Neural cell (in vitro differentiated cells): ENCODE results near the gene CNTN4. TPM values are rescaled to one million over a fixed set of nuclear protein-coding genes. Genes with fewer than 3 reads are reported as not detected.

ENCODE experiments used
- H2AFZ ChIP-seq: fragments of 200-600, 300-800 bp; sonication (generic), shearing (Covaris generic); 2 replicates; pipeline ENCODE4 v1.6.0; 2014; ENCODE audit warnings: low read depth, mild to moderate bottlenecking, antibody characterized with exemption, low read length, moderate library complexity
- H3F3A ChIP-seq: fragments of 200-600 bp; shearing (Covaris generic); 2 replicates; pipeline ENCODE4 v1.6.1; 2016; ENCODE audit warnings: mild to moderate bottlenecking, moderate library complexity, mixed read lengths, antibody characterized with exemption, low read length; ENCODE audit not compliant: insufficient read depth, poor library complexity, severe bottlenecking
- H3K27ac ChIP-seq: fragments of 200-600, 300-800 bp; sonication (generic), shearing (Covaris generic); 2 replicates; pipeline ENCODE4 v1.5.1; 2014; ENCODE audit warnings: mild to moderate bottlenecking, low read length, moderate library complexity
- H3K27me3 ChIP-seq: fragments of 300-800, 200-600 bp; sonication (generic), shearing (Covaris generic); 2 replicates; pipeline ENCODE4 v1.6.0; 2014; ENCODE audit warnings: mild to moderate bottlenecking, low read depth, low read length, moderate library complexity; ENCODE audit not compliant: insufficient read depth
- H3K36me3 ChIP-seq: fragments of 300-800, 200-600 bp; sonication (generic), shearing (Covaris generic); 2 replicates; pipeline ENCODE4 v1.5.1; 2014; ENCODE audit warnings: mild to moderate bottlenecking, antibody characterized with exemption, low read length, moderate library complexity; ENCODE audit not compliant: insufficient read depth
- H3K4me2 ChIP-seq: fragments of 300-800, 200-600 bp; sonication (generic), shearing (Covaris generic); 2 replicates; pipeline ENCODE4 v1.6.0; 2014; ENCODE audit warnings: mild to moderate bottlenecking, low read length
- H3K4me3 ChIP-seq: fragments of 300-800, 200-600 bp; sonication (generic), shearing (Covaris generic); 2 replicates; pipeline ENCODE4 v1.5.1; 2014; ENCODE audit warnings: mild to moderate bottlenecking, low read length, moderate library complexity
- H3K79me2 ChIP-seq: fragments of 200-600 bp; shearing (Covaris generic); replicated peaks from 2 replicates; pipeline ENCODE4 v1.6.0; 2014; ENCODE audit warnings: mild to moderate bottlenecking, low read length, moderate library complexity; ENCODE audit not compliant: insufficient read depth
- H3K9ac ChIP-seq: fragments of 300-800, 200-600 bp; sonication (generic), shearing (Covaris generic); 2 replicates; pipeline ENCODE4 v1.6.1; 2016; ENCODE audit warnings: mild to moderate bottlenecking, low read length, mixed read lengths
- H3K9me2 ChIP-seq: fragments of 200-600 bp; shearing (Covaris generic); 2 replicates; pipeline ENCODE4 v1.6.1; 2016; ENCODE audit warnings: mild to moderate bottlenecking, low read length, mixed read lengths; ENCODE audit not compliant: insufficient read depth
- H3K9me3 ChIP-seq: fragments of 200-600, 300-800 bp; sonication (generic), shearing (Covaris generic); 2 replicates; pipeline ENCODE4 v1.6.1; 2016; ENCODE audit warnings: mild to moderate bottlenecking, mixed run types, low read length, moderate library complexity, mixed read lengths
- H4K20me1 ChIP-seq: fragments of 200-600 bp; shearing (Covaris generic); 2 replicates; pipeline ENCODE4 v1.6.1; 2016; ENCODE audit warnings: mild to moderate bottlenecking, mixed run types; ENCODE audit not compliant: insufficient read depth
- CTCF ChIP-seq: fragments of 450-650 bp; IDR thresholded peaks from 2 replicates; pipeline ENCODE4 v1.5.1; 2014; ENCODE audit warnings: antibody characterized with exemption, mild to moderate bottlenecking, moderate library complexity; ENCODE audit not compliant: poor library complexity, severe bottlenecking
- EP300 ChIP-seq: fragments of 450-650 bp; conservative IDR thresholded peaks from 2 replicates; pipeline ENCODE4 v1.6.1; 2014; ENCODE audit warnings: antibody characterized with exemption, mild to moderate bottlenecking, moderate library complexity; ENCODE audit not compliant: poor library complexity, severe bottlenecking
- EZH2 ChIP-seq: fragments of 200-600, 300-800 bp; shearing (Covaris generic), sonication (generic); IDR thresholded peaks from 2 replicates; pipeline ENCODE4 v1.6.1; 2014; ENCODE audit warnings: antibody characterized with exemption, low read length, borderline replicate concordance, mild to moderate bottlenecking; ENCODE audit not compliant: insufficient read depth, poor library complexity, severe bottlenecking
- MXI1 ChIP-seq: fragments of 450-650 bp; conservative IDR thresholded peaks from 2 replicates; pipeline ENCODE4 v1.6.1; 2014; ENCODE audit warnings: antibody characterized with exemption, mild to moderate bottlenecking; ENCODE audit not compliant: poor library complexity, severe bottlenecking
- POLR2AphosphoS5 ChIP-seq: IDR thresholded peaks from 2 replicates; pipeline ENCODE4 v1.6.1; 2012
- RAD21 ChIP-seq: fragments of 450-650 bp; conservative IDR thresholded peaks from 2 replicates; pipeline ENCODE4 v1.6.1; 2014; ENCODE audit warnings: antibody characterized with exemption, mild to moderate bottlenecking, moderate library complexity
- REST ChIP-seq: IDR thresholded peaks from 2 replicates; pipeline ENCODE4 v1.6.1; 2012; ENCODE audit warnings: borderline replicate concordance
- SMC3 ChIP-seq: fragments of 450-650 bp; conservative IDR thresholded peaks from 2 replicates; pipeline ENCODE4 v1.6.1; 2014; ENCODE audit warnings: antibody characterized with exemption, mild to moderate bottlenecking, moderate library complexity; ENCODE audit not compliant: poor library complexity
- TAF1 ChIP-seq: IDR thresholded peaks from 2 replicates; pipeline ENCODE4 v1.6.1; 2012; ENCODE audit warnings: low read depth
- polyA plus RNA-seq: library from polyadenylated mRNA; depleted of rRNA; stranded (reverse); fragments of >200 nt; gene quantifications from 2 replicates; pipeline ENCODE4 v1.2.3, GENCODE V29; 2014

The CNTN4 gene
- polyA plus RNA-seq, 1 donor from 2014 or later, result 10.6 TPM

GRCh38 chr3:2838546-2839157, 740.0 kb downstream of the CNTN4 start:
- H3F3A ChIP-seq, result peaks cover 3% of the 10 kb centered on the region

GRCh38 chr3:2839876-2840275, 741.2 kb downstream of the CNTN4 start:
- Histone ChIP-seq H3K4me2 (no peak overlapping the region), H3K9me3 (no peaks in the 10 kb centered on the region), H3K27ac (no peak overlapping the region), H3K36me3 (no peaks in the 10 kb centered on the region), H3K9me2 (no peaks in the 10 kb centered on the region), H2AFZ (no peak overlapping the region), H3K27me3 (no peaks in the 10 kb centered on the region), H3K79me2 (no peaks in the 10 kb centered on the region), H3F3A (peaks cover 3% of the 10 kb centered on the region), H3K4me3 (no peak overlapping the region), H4K20me1 (no peaks in the 10 kb centered on the region), H3K9ac (no peak overlapping the region)
- no peak for TF ChIP-seq MXI1
- TF ChIP-seq TAF1, result no peak

More at GRCh38 chr3:2838546-2839157, 740.0 kb downstream of the CNTN4 start:
- Histone ChIP-seq H3K79me2 (no peaks in the 10 kb centered on the region), H3K27ac (peak overlapping the region; percentile 35), H4K20me1 (no peaks in the 10 kb centered on the region), H3K4me3 (no peak overlapping the region), H3K9me3 (no peaks in the 10 kb centered on the region), H3K9ac (no peak overlapping the region), H3K27me3 (no peaks in the 10 kb centered on the region), H2AFZ (no peak overlapping the region), H3K4me2 (peak overlapping the region; percentile 12), H3K36me3 (no peaks in the 10 kb centered on the region), H3K9me2 (no peaks in the 10 kb centered on the region)
- peak; percentile 99 for TF ChIP-seq EP300
- peak; percentile 84 for TF ChIP-seq POLR2AphosphoS5
- TF ChIP-seq RAD21, result no peak
- peak; percentile 16 for TF ChIP-seq SMC3
- TF ChIP-seq REST, result peak; percentile 74
- no peak for TF ChIP-seq EZH2
- no peak for TF ChIP-seq TAF1
- TF ChIP-seq CTCF, result no peak
- no peak for TF ChIP-seq MXI1
